Choroid plexus epithelial cell (primary cell): ENCODE measurements around the gene KPTN.

Experiments used
- DNase-seq: peaks from one replicate; pipeline ENCODE4 v3.0.0-alpha.2; 2010; ENCODE audit warnings: low read depth
- H3K4me3 ChIP-seq: 2 replicates; pipeline ENCODE4 v1.5.1; 2011; ENCODE audit warnings: low read depth, mild to moderate bottlenecking, control low read depth, low read length, moderate library complexity
- CTCF ChIP-seq: conservative IDR thresholded peaks from 2 replicates; pipeline ENCODE4 v1.5.1; 2011; ENCODE audit warnings: low read depth, mild to moderate bottlenecking, control low read depth, inconsistent platforms, low read length, moderate library complexity

Gene KPTN

GRCh38 chr19:47467914-47468313 lies 16.1 kb downstream of the KPTN start:
- TF ChIP-seq CTCF: no peak
- no peak overlapping the region for H3K4me3 ChIP-seq
- no peak for DNase-seq

DNA sequence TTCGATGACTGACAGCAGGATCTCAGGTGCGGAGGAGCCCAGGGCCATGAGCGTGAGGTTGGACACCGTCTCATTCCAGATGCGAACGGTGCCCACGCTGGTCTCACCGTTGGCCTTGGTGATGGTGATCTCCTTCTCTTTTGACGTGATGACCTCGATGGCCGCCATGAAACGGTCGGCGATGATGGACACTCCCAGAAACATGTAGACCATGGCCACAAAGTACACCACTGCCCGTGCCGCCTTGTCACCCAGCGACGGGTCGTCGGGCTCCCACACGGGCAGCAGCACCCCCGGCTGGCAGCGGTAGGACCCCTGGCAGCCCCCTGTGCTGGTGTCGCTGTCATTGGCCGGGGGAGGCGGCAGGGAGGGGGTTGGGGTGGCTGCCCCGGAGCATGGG lies 18.1 kb downstream of the KPTN start:
- no peak for DNase-seq
- no peak for TF ChIP-seq CTCF
- no peak overlapping the region for H3K4me3 ChIP-seq

DNA sequence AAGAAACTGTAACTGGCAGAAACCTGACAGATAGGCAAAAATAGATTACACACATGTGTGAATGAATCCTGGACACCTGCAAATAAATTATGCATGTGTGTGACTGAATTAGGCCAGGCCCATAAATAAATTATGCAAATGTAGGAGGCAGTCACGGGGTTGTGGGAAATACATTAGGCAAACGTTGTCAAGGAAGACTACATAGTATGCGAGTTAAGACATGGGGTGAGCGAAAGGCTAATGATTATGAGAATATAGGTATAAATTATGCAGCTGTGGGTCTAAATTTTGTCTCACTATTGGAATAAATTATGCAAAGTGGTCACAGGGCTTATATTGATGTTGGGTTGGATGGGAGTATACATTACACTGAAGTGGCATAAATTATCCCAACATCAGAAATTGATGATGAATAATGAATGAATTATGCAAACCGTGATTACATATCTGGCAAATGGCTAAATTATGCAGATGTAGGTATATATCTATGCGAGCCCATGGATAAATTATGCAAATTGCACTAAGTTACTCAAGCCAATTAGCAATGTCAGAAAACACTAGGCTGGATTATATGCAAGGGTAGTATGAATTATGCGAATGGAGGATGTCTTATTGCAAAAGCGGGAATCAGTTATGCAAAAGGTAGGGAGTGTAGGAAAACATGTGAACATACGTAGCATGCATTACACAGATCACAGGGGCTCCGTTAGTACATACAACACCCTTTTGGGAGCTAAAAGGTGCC lies 19.2 kb downstream of the KPTN start:
- TF ChIP-seq CTCF: no peak
- no peak for DNase-seq
- H3K4me3 ChIP-seq: no peak overlapping the region

- no peak for DNase-seq
- no peak for TF ChIP-seq CTCF
- H3K4me3 ChIP-seq: no peak overlapping the region
Measured at GRCh38 chr19:47461876-47462275, 22.1 kb downstream of the KPTN start.

DNA sequence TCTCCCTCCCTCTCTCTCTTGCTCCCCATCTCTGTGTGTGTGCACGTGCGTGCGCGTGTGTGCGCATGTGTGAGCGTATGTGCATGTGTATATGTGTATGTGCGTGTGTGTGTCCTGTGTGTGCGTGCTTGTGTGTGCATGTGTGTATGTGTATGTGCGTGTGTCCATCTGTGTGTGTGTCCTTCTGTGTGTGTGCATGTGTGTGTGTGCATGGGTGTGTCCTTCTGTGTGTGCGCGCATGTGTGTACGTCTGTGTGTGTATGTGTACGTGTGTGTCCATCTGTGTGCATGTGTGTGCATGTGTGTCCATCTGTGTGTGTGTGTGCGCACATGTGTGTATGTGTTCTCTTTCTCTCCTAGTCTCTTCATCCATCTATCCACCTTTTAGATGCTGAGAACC lies 24.5 kb downstream of the KPTN start:
- no peak for TF ChIP-seq CTCF
- no peak overlapping the region for H3K4me3 ChIP-seq
- no peak for DNase-seq

DNA sequence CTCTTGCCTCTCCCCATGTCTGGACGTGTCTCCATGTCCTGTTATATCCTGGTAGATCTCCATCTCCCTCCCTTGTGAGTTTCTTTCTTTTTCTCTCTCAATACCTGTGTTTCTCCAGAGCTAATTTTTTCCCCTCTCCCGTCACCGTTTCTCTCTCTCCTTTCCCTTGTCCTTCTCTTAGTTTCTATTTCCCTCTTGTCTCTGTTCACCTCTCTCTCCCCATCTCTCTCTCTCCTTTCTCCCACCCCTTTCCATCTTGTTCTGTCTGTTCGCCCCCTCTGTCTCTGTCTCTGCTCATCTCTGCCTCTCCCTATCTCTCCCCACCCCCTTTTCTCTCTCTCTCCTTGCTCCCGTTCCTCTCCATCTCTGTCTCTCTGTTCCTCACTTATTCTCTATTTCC lies 25.3 kb downstream of the KPTN start:
- no peak for TF ChIP-seq CTCF
- no peak for DNase-seq
- no peak overlapping the region for H3K4me3 ChIP-seq

DNA sequence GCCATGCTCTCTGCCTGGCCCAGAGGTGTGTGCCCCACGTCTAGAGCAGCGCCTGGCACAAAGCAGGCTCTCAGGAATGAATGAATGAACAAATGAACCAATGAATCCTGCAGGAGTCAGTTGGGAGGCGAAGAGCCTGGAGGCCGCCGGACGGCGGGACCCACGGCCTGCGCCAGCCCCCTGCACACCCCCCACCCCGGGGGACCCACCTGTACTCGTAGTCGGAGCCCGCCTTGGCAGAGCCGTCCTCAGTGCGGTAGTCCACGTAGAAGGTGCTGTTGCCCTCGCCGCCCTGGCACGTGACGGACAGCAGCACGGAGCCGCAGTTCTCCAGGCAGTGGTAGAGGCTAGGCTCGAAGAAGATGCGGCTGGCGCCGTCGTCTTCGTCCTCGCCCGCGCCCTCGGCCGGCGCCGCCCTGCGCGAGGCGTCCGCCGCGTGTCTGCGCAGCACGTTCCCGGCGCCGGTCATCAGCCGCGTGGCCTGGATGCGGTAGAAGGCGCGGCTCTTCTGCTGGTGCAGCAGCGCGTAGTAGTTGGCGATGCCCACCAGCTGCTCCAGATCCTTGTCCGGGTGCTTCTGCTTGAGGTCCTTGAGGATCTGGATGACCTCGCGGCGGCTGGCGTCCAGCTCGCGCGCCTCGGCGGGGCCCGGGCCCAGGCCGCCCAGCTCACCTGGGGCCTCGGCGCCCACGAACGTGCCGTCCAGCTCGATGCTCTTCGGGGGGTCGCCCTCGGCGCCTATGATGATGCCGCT lies 27.1 kb downstream of the KPTN start:
- no peak overlapping the region for H3K4me3 ChIP-seq
- DNase-seq: no peak
- TF ChIP-seq CTCF: no peak
